Epithelial cell of proximal tubule (primary cell): ENCODE results near the gene CABP1. TPM values are rescaled to one million over a fixed set of nuclear protein-coding genes. Genes with fewer than 3 reads are reported as not detected.

Experiments used
- DNase-seq: peaks from one replicate; pipeline ENCODE4 v3.0.0-alpha.2; 2011; ENCODE audit warnings: low read depth
- H3K4me3 ChIP-seq: 2 replicates; pipeline ENCODE4 v1.5.1; 2011; ENCODE audit warnings: low read depth, mild to moderate bottlenecking, low read length
- CTCF ChIP-seq: conservative IDR thresholded peaks from 2 replicates; pipeline ENCODE4 v1.5.1; 2012; ENCODE audit warnings: low read depth, mild to moderate bottlenecking, low read length
- total RNA-seq: library from RNA; depleted of rRNA; stranded (reverse); fragments of >200 nt; gene quantifications from 2 replicates; pipeline ENCODE4 v1.2.3, GENCODE V29; 2015

Gene CABP1
- total RNA-seq, 1 donor from 2014 or later, result 1.1 TPM

- TF ChIP-seq CTCF, result no peak
- DNase-seq, result no peak
- no peak overlapping the region for H3K4me3 ChIP-seq
These were observed 50.6 kb downstream of the CABP1 start for GRCh38 chr12:120690978-120691377.

- H3K4me3 ChIP-seq, result no peak overlapping the region
- DNase-seq, result no peak
- no peak for TF ChIP-seq CTCF
These were observed 52.2 kb downstream of the CABP1 start for GRCh38 chr12:120692524-120693033.

GRCh38 chr12:120693848-120694247 lies 53.4 kb downstream of the CABP1 start:
- TF ChIP-seq CTCF, result no peak
- H3K4me3 ChIP-seq, result no peak overlapping the region
- no peak for DNase-seq

- DNase-seq, result no peak
- TF ChIP-seq CTCF, result no peak
- no peak overlapping the region for H3K4me3 ChIP-seq
These were observed 56.2 kb downstream of the CABP1 start for GRCh38 chr12:120696626-120697025.

- DNase-seq, result no peak
- no peak for TF ChIP-seq CTCF
- no peak overlapping the region for H3K4me3 ChIP-seq
These were observed 56.9 kb downstream of the CABP1 start for GRCh38 chr12:120697344-120697743.

GRCh38 chr12:120698665-120699064 lies 58.2 kb downstream of the CABP1 start:
- H3K4me3 ChIP-seq, result no peak overlapping the region
- no peak for TF ChIP-seq CTCF
- DNase-seq, result no peak

GRCh38 chr12:120699553-120699952 lies 59.1 kb downstream of the CABP1 start:
- H3K4me3 ChIP-seq, result no peak overlapping the region
- TF ChIP-seq CTCF, result no peak
- DNase-seq, result no peak
